NCI-H748 treated with DMSO at 0.1 percent for 48 hours (cell line): ENCODE measurements around the gene TSFM.
"Not testable (repeated sequence)": the region's sequence is repeated elsewhere in the genome, so short reads cannot be mapped to it uniquely, and the experiment has no call there.

ENCODE experiments used
- DNase-seq: peaks from one replicate; lab custom pipeline; 2025; lab: John Stamatoyannopoulos, UW

Gene TSFM

GRCh38 chr12:57763881-57764661, 18.5 kb upstream of the TSFM start:
- DNase-seq = no peak

- DNase-seq = no peak
These were observed 18.0 kb upstream of the TSFM start for GRCh38 chr12:57764662-57765002.

GRCh38 chr12:57765003-57765697, 17.4 kb upstream of the TSFM start:
- DNase-seq = no peak

GRCh38 chr12:57765698-57766463, 16.7 kb upstream of the TSFM start:
- no peak for DNase-seq

- DNase-seq = no peak
These were observed 15.9 kb upstream of the TSFM start, which contains the start of gene CYP27B1 for GRCh38 chr12:57766464-57767304. TSS of gene CYP27B1 (minus strand) at chr12:57767078. CDS start at chr12:57767041, 37 bp downstream.

- no peak for DNase-seq
These were observed 15.3 kb upstream of the TSFM start for GRCh38 chr12:57767305-57767698.

GRCh38 chr12:57767876-57768275, 14.7 kb upstream of the TSFM start:
- DNase-seq = no peak

GRCh38 chr12:57769594-57769993, 13.0 kb upstream of the TSFM start:
- DNase-seq = no peak

- no peak for DNase-seq
These were observed 11.9 kb upstream of the TSFM start for GRCh38 chr12:57770734-57771133.

GRCh38 chr12:57771236-57771872, 11.2 kb upstream of the TSFM start:
- peak; percentile 60 for DNase-seq

- peak; percentile 83 for DNase-seq
These were observed 10.6 kb upstream of the TSFM start, which contains the start of gene METTL1 for GRCh38 chr12:57771873-57772428. TSS of gene METTL1 (minus strand) at chr12:57772105. CDS start at chr12:57772083, 22 bp downstream.

- no peak for DNase-seq
These were observed 9.9 kb upstream of the TSFM start, which contains the start of gene EEF1AKMT3 for GRCh38 chr12:57772429-57773322. TSS of gene EEF1AKMT3 (plus strand) at chr12:57772614. CDS start at chr12:57772725, 111 bp downstream.

GRCh38 chr12:57774634-57775033, 8.0 kb upstream of the TSFM start:
- not testable (repeated sequence) for DNase-seq

- no peak for DNase-seq
These were observed 7.5 kb upstream of the TSFM start for GRCh38 chr12:57775044-57775443.

GRCh38 chr12:57775563-57776246, 6.9 kb upstream of the TSFM start:
- no peak for DNase-seq

- no peak for DNase-seq
These were observed 6.4 kb upstream of the TSFM start for GRCh38 chr12:57776247-57776587.

GRCh38 chr12:57777367-57777766, 5.2 kb upstream of the TSFM start:
- DNase-seq = no peak

GRCh38 chr12:57777911-57778310, 4.7 kb upstream of the TSFM start:
- no peak for DNase-seq

GRCh38 chr12:57779736-57780135, 2.9 kb upstream of the TSFM start:
- no peak for DNase-seq
